ENCODE measurements around the gene MGMT. TPM values are rescaled to one million over a fixed set of nuclear protein-coding genes. Genes with fewer than 3 reads are reported as not detected.

Gene MGMT
- total RNA-seq, 1 experiment from 2014 or later = 11.5 TPM

DNA sequence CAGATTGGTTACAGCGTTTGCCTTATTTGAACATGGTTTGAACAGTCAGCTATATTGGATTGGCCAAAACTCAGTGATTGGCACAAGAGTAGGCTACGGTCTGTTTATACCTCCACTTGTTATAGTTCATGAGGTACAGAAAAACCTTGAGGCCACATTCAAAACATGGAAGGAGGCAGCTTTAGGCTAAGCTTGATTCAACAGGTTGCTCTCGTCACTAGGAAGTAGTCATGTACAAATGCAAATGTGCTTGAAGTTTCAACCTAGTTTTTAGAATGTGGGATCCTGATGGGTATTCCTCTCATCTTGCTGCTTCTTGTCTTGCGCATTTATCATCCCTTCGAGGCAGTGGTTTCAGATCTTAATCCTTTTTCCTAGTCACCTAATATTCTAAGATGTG, 132.1 kb downstream of the MGMT start:
- DNase-seq (ENCODE audit: low read depth, low spot score) (no peak), ATAC-seq (no peak)
- Histone ChIP-seq H3K27me3 (ENCODE audit: insufficient read depth, low read length) (no peaks in the 10 kb centered on the region), H4K20me1 (ENCODE audit: insufficient read depth) (no peaks in the 10 kb centered on the region), H3K4me3 (replicated peaks in 1 of 2; ENCODE audit: low read depth in 1 of 2, low read length in 2 of 2) (no peak overlapping the region), H3K27ac (ENCODE audit: low read depth, low read length) (no peak overlapping the region), H3K9ac (ENCODE audit: low read length) (no peak overlapping the region), H3K36me3 (ENCODE audit: control insufficient read depth in 1 of 2, insufficient read depth in 2 of 2, low read length in 2 of 2) (no peaks in the 10 kb centered on the region), H3K9me2 (ENCODE audit: insufficient read depth) (no peaks in the 10 kb centered on the region), H3K4me2 (ENCODE audit: low read length) (no peak overlapping the region), H3K9me3 (ENCODE audit: control insufficient read depth in 1 of 2, insufficient read depth in 1 of 2, low read depth in 1 of 2, low read length in 2 of 2) (no peaks in the 10 kb centered on the region), H3K4me1 (ENCODE audit: control insufficient read depth in 1 of 2, insufficient read depth in 2 of 2, low read length in 2 of 2) (no peaks in the 10 kb centered on the region), H3K79me2 (ENCODE audit: insufficient read depth, low read length) (no peaks in the 10 kb centered on the region), H2AFZ (ENCODE audit: low read depth, low read length, poor library complexity, severe bottlenecking) (no peak overlapping the region)
- no peak for TF ChIP-seq FOSL1 (IDR thresholded peaks at IDR 0.05; ENCODE audit: low read depth)
- TF ChIP-seq ATF3 (IDR thresholded peaks at IDR 0.05) = no peak
- no peak for TF ChIP-seq POLR2AphosphoS5 (IDR thresholded peaks at IDR 0.05; ENCODE audit: low read depth, low read length)
- TF ChIP-seq SIN3A (IDR thresholded peaks at IDR 0.05; ENCODE audit: low read depth) = no peak
- TF ChIP-seq CTCF (IDR thresholded peaks at IDR 0.05 in 2 of 3, conservative IDR thresholded peaks at IDR 0.05 in 1 of 3; ENCODE audit: borderline replicate concordance in 1 of 3, insufficient read depth in 1 of 3, low read depth in 2 of 3, low read length in 2 of 3) = no peak
- TF ChIP-seq SRF (IDR thresholded peaks at IDR 0.05; ENCODE audit: low read depth) = no peak
- TF ChIP-seq POLR2A (IDR thresholded peaks at IDR 0.05; ENCODE audit: borderline replicate concordance, extremely low read depth, insufficient read depth, insufficient read length) = no peak
- TF ChIP-seq ELF1 (IDR thresholded peaks at IDR 0.05; ENCODE audit: borderline replicate concordance, low read depth) = no peak
- no peak for TF ChIP-seq RAD21 (IDR thresholded peaks at IDR 0.05; ENCODE audit: low read depth)
- no peak for TF ChIP-seq CEBPB (IDR thresholded peaks at IDR 0.05; ENCODE audit: low read depth)
- TF ChIP-seq EZH2phosphoT487 (IDR thresholded peaks at IDR 0.05; ENCODE audit: borderline replicate concordance) = no peak
- TF ChIP-seq JUND (IDR thresholded peaks at IDR 0.05) = no peak
- TF ChIP-seq YY1 (IDR thresholded peaks at IDR 0.05; ENCODE audit: extremely low read depth, insufficient replicate concordance, low read depth, low read length) = no peak
- TF ChIP-seq REST (IDR thresholded peaks at IDR 0.05; ENCODE audit: low read depth) = no peak
- TF ChIP-seq TCF7L2 (IDR thresholded peaks at IDR 0.05; ENCODE audit: borderline replicate concordance, extremely low read depth, insufficient read depth, insufficient read length) = no peak
- TF ChIP-seq SP1 (IDR thresholded peaks at IDR 0.05; ENCODE audit: low read depth) = no peak
- no peak for TF ChIP-seq ZFX (IDR thresholded peaks at IDR 0.05)
- RAD21 ChIA-PET (ENCODE audit: low non-redundant PET in 1 of 2, low total read pairs in 2 of 2, uncharacterized antibody in 2 of 2, unreplicated experiment in 2 of 2) = no interaction called here
- POLR2A ChIA-PET = no interaction called here
- BruUV-seq (replicated peaks) = no TSS peak
- CTCF ChIA-PET = no interaction called here
- intact Hi-C loops (cut with micrococcal nuclease) = no loop called here
